ENCODE data around the gene DRG2. TPM values are rescaled to one million over a fixed set of nuclear protein-coding genes. Genes with fewer than 3 reads are reported as not detected.

DRG2 gene
- total and polyA plus RNA-seq, 2 donors (not counting 3 experiments of a cell fraction or from before 2014, with no cell fraction given), result 50.2 to 60.4 TPM

- peaks cover 6 to 23% of the 10 kb centered on the region in 2 experiments for H3K36me3 ChIP-seq (ENCODE audit: control insufficient read depth in 2 of 2, extremely low read depth in 1 of 2, insufficient read depth in 2 of 2, low read length in 2 of 2)
- TF ChIP-seq MAX (IDR thresholded peaks at IDR 0.05; ENCODE audit: insufficient read depth, insufficient read length), result no peak
- TF ChIP-seq CTCF (IDR thresholded peaks at IDR 0.05; ENCODE audit: extremely low read depth in 1 of 2, insufficient read depth in 1 of 2, low read depth in 1 of 2, low read length in 2 of 2), result peak; percentile 53 to 58
- TF ChIP-seq FOS (IDR thresholded peaks at IDR 0.05; ENCODE audit: borderline replicate concordance, insufficient read depth, low read length), result no peak
- BruUV-seq (replicated peaks), result no TSS peak
- no peaks in the 10 kb centered on the region for H3K9me1 ChIP-seq (replicated peaks; ENCODE audit: control insufficient read depth, extremely low read depth, insufficient read depth, low read length)
- H3K27me3 ChIP-seq (ENCODE audit: control insufficient read depth in 2 of 2, insufficient read depth in 2 of 2, low read length in 2 of 2), result no peaks in the 10 kb centered on the region
- ChIA-PET CTCF (interaction anchor here (0.5 to 0.7 kb wide), 3 partner anchors 10 to 89 kb away, joined by 3 read pairs; partner anchors contain the start of gene ALKBH5), POLR2A (no interaction called here)
- peaks cover 9% of the 10 kb centered on the region for H3K79me2 ChIP-seq (ENCODE audit: control insufficient read depth, insufficient read depth, low read length)
- intact Hi-C loops (cut with micrococcal nuclease) (no loop called here), dilution Hi-C loops (cut with MboI; ENCODE audit: extremely low pct_ligation_motif_present, low sequenced_read_pairs) (no loop called here)
- no peaks in the 10 kb centered on the region for H3K9me3 ChIP-seq (replicated peaks; ENCODE audit: control insufficient read depth, insufficient read depth, low read length)
- no peak overlapping the region for H3K4me2 ChIP-seq (ENCODE audit: insufficient read depth, low read length)
- DNase-seq (ENCODE audit: low read depth, low spot score) (peak; percentile 50), FAIRE-seq (peak; percentile 88)
- peaks cover 2% of the 10 kb centered on the region for H3K4me1 ChIP-seq (ENCODE audit: control insufficient read depth, extremely low read depth, insufficient read depth, low read length)
- no peak overlapping the region for H3K27ac ChIP-seq (ENCODE audit: insufficient read depth, low read depth, low read length)
- no peak overlapping the region for H3K4me3 ChIP-seq (replicated peaks in 1 of 3; ENCODE audit: insufficient read depth in 1 of 3, low read depth in 1 of 3, low read length in 3 of 3)
- H3K9ac ChIP-seq (replicated peaks; ENCODE audit: extremely low read depth, insufficient read depth, low read length), result no peak overlapping the region
- no peaks in the 10 kb centered on the region for H4K20me1 ChIP-seq (replicated peaks; ENCODE audit: control insufficient read depth, extremely low read depth, insufficient read depth, low read length)
- H2AFZ ChIP-seq (ENCODE audit: low read depth, low read length), result no peak overlapping the region
These were observed 6.1 kb downstream of the DRG2 start for GRCh38 chr17:18093616-18094408.

GRCh38 chr17:18094409-18094807, 6.7 kb downstream of the DRG2 start:
- Histone ChIP-seq H3K4me2 (ENCODE audit: insufficient read depth, low read length) (no peak overlapping the region), H3K36me3 (ENCODE audit: control insufficient read depth in 2 of 2, extremely low read depth in 1 of 2, insufficient read depth in 2 of 2, low read length in 2 of 2) (peaks cover 6 to 26% of the 10 kb centered on the region in 2 experiments), H2AFZ (ENCODE audit: low read depth, low read length) (no peak overlapping the region), H3K9me1 (replicated peaks; ENCODE audit: control insufficient read depth, extremely low read depth, insufficient read depth, low read length) (no peaks in the 10 kb centered on the region), H3K79me2 (ENCODE audit: control insufficient read depth, insufficient read depth, low read length) (peaks cover 6% of the 10 kb centered on the region), H3K9ac (replicated peaks; ENCODE audit: extremely low read depth, insufficient read depth, low read length) (no peak overlapping the region), H3K4me3 (replicated peaks in 1 of 3; ENCODE audit: insufficient read depth in 1 of 3, low read depth in 1 of 3, low read length in 3 of 3) (no peak overlapping the region), H3K9me3 (replicated peaks; ENCODE audit: control insufficient read depth, insufficient read depth, low read length) (no peaks in the 10 kb centered on the region), H3K27ac (ENCODE audit: insufficient read depth, low read depth, low read length) (no peak overlapping the region), H4K20me1 (replicated peaks; ENCODE audit: control insufficient read depth, extremely low read depth, insufficient read depth, low read length) (no peaks in the 10 kb centered on the region), H3K4me1 (ENCODE audit: control insufficient read depth, extremely low read depth, insufficient read depth, low read length) (no peaks in the 10 kb centered on the region), H3K27me3 (ENCODE audit: control insufficient read depth in 2 of 2, insufficient read depth in 2 of 2, low read length in 2 of 2) (no peaks in the 10 kb centered on the region)
- no peak for DNase-seq (ENCODE audit: low read depth, low spot score)
- FAIRE-seq, result no peak
- dilution Hi-C loops (cut with MboI; ENCODE audit: extremely low pct_ligation_motif_present, low sequenced_read_pairs) (no loop called here), intact Hi-C loops (cut with micrococcal nuclease) (no loop called here)
- CTCF ChIA-PET, result interaction anchor here (0.5 to 0.7 kb wide), 3 partner anchors 10 to 89 kb away, joined by 3 read pairs; partner anchors contain the start of gene ALKBH5
- POLR2A ChIA-PET, result no interaction called here
- BruUV-seq (replicated peaks), result no TSS peak
- TF ChIP-seq MYC (IDR thresholded peaks at IDR 0.05; ENCODE audit: low read depth, low read length) (no peak), EZH2 (IDR thresholded peaks at IDR 0.05; ENCODE audit: borderline replicate concordance, low read depth, low read length, severe bottlenecking) (no peak), MAX (IDR thresholded peaks at IDR 0.05; ENCODE audit: insufficient read depth, insufficient read length) (no peak), CTCF (IDR thresholded peaks at IDR 0.05; ENCODE audit: extremely low read depth in 1 of 2, insufficient read depth in 1 of 2, low read depth in 1 of 2, low read length in 2 of 2) (no peak), POLR2AphosphoS5 (IDR thresholded peaks at IDR 0.05; ENCODE audit: insufficient read depth, low read depth, low read length) (no peak), FOS (IDR thresholded peaks at IDR 0.05; ENCODE audit: borderline replicate concordance, insufficient read depth, low read length) (no peak), GATA2 (IDR thresholded peaks at IDR 0.05; ENCODE audit: insufficient read depth, insufficient read length, low read depth, low read length) (no peak), JUN (IDR thresholded peaks at IDR 0.05; ENCODE audit: borderline replicate concordance, insufficient read depth, insufficient read length, low read depth) (no peak), POLR2A (IDR thresholded peaks at IDR 0.05; ENCODE audit: low read depth, low read length) (no peak)
